A172 (cell line): ENCODE data around the gene PCBP3. TPM values are rescaled to one million over a fixed set of nuclear protein-coding genes. Genes with fewer than 3 reads are reported as not detected.
"Not testable (repeated sequence)": the region's sequence is repeated elsewhere in the genome, so short reads cannot be mapped to it uniquely, and the experiment has no call there.

Source experiments
- DNase-seq: peaks from one replicate; pipeline ENCODE4 v3.0.0-alpha.2; 2015; ENCODE audit warnings: low spot score
- total RNA-seq: library from RNA; depleted of rRNA; stranded (reverse); fragments of >200 nt; shearing (Covaris generic); gene quantifications from 2 replicates; pipeline ENCODE4 v1.2.3, GENCODE V29; 2014

PCBP3 gene
- total RNA-seq, 1 experiment from 2014 or later: not detected

DNA sequence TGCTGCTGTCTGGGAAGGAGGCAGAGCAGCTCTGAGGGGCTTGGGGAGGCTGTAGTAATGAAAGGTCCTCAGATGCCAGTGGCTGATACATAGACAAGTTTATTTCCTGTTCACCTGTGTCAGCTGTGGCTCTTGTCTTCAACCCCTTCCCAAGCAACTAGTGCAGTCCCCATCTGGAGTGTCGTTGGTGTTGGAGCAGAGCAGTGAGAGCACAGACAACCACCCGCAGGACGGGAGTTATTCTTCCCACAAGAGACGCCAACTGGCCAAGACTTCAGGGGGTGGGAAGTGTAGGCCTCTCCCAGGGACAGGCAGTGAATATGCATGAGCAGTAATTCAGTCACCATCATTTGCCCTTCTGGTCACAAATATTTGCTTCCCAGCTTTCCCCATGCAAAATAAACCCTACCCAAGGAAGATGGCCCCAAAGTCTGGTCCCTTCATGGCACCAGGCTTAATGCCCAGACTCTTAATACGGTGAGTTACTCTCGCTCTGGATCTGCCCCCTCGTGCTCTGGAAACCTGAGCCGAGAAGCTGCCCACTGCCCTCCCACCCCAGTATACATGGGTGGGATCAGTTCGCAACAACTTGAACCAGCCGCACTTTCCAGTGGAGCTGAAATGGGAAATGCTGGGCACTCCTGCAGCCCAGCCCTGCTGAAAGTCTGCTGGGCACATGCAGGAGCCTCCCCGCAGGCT lies 184.5 kb downstream of the PCBP3 start:
- DNase-seq: no peak

DNA sequence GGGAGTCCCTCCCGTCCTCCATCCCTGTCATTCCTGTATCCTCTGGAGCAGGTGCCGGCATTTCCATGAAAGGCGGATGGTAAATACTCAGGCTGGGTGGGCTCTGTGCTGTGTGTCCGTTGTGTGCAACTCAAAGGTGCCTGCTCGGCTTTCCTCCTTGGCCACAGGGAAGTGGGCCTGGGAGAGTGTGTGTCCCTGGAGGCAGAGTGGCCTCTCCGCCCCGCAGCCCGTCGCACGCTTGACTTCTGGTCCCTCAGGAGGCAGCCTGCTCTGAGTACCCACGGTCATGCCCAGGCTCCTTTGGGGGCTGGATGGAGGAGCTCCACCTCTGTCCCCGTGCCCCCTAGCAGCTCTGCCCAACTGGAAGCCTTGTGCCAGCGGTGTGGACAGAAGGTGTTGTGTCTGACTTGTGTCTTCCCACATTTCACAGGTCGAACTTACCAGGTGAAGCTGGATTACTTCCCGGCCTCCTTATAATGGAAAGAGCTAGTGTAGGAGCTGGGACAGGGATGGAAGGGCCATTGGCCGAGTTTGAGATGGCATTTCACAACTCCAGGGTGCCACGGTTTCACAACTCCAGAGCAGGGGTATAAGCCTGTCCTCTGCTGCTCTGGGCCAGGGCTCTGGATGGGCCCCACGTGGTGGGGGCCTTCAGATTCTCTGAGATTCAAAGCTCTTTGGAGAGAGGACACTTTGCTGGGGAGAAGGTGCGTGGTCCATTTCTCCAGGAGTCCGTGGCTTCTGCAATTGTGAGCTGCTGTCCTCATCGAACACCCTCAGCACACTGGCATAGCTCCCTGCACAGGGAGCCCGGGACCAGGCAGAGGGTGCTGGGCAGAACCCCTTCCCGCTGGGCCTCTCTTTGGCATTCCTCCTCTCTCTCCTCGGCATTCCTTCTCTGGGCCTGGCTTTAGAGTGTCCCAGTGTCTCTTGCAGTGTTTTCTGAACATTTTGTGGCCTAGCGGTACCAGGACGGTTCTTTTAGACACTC lies 185.3 kb downstream of the PCBP3 start:
- no peak for DNase-seq

DNA sequence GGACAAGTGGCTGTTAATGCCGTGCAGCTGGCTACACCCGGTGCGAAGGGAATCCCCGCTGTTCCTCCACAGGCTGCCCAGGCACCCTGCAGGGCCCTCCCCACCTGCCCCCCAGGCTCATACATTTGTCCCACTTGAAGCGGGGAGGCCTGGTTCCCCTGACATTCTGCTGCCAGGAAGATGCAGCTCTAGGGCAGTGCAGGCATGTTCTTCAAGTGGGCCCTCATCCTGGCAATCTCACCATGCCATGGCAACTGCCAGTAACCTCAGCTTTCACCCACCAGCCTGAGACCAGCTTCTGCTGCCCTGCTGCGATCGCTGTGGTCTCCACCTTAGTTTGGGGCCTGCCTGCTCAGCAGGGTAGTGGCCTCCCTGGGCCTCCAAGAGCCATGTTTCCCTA lies 186.1 kb downstream of the PCBP3 start:
- DNase-seq: no peak

DNA sequence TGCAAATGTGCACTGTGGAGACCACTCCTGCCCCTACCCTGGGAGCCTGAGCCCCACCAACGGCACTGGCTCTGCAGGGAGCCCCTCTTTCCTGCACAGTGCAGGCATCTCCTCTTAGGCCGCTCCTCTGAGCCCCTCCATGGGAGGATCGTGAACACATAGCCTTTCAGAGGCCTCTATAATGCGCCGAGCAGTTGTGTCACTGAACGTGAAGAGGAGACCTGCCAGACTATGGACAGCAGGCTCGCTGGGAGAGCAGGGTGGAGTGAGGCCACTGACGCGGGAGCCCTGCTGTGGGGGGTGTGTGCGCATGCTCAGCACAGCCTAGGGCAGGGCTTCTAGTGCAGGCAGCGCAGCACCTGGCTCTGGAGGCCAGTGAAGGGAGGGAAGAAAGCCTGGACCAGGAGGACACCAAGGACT lies 186.7 kb downstream of the PCBP3 start:
- no peak for DNase-seq

DNA sequence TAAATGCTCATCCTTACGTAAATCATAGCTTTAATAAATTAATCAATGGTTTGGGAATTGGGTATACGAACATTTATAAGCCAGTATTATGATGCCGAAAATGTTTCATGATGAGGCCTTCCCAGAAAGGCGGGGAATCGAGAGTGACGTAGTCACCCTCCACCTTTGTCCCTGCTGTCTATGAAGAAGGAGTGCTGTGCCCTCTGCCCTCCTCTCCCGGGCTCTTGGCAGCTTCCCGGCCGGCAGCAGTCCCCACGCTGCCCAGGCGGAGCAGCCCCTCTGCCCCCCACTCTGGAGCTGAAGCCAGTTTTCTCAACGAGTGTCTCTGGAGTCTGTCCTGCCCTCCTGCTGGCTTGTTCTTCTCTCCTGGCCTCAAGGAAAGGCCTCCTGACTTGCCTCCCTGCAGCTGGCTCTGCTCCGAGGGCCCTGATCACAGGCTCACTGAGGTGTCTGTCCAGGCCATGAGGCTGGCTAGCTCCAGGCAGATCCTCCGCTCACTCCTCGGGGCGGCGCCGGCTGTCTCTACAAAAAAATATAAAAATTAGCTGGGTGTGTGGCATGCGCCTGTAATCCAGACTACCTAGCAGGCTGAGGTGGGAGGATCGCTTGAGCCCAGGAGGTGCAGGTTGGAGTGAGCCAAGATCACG lies 187.3 kb downstream of the PCBP3 start:
- DNase-seq: no peak

DNA sequence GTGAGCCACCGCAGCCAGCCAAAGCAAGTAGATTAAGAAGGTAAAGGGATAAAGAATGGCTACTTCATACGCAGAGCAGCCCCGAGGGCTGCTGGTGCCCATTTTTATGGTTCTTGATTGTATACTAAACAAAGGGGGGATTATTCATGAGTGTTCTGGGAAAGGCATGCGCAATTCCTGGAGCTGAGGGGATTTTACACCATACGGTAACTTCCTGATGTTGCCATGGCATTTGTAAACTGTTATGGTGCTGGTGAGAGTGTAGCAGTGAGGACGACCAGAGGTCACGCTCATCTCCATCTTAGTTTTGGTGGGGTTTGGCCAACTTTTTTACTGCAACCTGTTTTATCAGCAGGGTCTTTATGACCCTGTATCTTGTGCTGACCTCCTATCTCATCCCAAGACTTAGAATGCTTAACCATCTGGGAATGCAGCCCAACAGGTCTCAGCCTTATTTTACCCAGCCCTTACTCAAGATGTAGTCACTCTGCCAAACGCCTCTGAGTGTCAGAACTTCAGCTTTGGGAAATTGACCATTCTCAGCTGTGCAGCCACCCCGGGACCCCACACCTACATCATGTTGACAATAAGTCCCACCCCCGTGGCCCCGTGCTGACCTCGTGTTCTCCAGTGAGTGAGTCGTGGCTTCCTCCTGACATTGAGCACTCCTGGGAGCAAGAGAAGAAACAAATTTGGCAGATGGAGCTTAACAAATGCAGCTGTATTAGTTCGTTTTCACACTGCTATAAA lies 188.6 kb downstream of the PCBP3 start:
- no peak for DNase-seq

DNA sequence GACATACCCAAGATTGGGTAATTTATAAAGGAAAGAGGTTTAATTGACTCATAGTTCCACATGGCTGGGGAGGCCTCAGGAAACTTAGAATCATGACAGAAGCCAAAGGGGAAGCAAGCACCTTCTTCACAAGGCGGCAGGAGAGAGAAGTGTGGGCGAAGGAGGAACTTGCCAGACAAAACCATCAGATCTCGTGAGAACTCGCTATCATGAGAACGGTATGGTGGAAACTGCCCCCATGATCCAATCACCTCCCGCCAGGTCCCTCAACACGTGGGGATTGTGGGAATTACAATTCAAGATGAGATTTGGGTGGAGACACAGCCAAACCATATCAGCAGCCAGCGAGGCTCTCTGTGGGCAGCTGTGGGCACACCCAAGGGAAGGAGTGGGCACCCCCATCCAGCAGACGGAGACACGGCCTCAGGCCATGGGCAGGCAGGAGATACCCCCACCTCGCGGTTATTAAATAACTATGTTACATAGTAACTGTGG lies 189.3 kb downstream of the PCBP3 start:
- DNase-seq: not testable (repeated sequence)

DNA sequence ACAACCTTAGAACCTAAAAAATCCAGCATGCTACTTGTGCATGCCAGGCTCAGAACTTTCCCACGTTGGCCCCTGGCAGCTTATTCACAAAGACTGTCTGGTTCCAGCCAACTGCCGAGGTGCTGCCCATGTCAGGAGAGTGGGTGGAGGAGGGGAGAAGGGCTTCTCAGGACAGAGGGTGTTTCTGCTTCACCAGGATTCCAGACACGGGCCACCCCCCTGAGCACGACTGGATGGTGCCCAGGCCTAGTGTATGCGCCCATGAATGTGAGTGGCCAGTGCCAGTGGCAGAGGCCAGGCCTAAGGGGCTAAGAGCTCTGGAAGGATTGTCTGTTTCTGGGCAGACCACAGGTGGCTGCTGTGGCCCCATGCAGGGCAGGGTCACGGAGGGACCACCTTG lies 189.9 kb downstream of the PCBP3 start:
- DNase-seq: no peak

DNA sequence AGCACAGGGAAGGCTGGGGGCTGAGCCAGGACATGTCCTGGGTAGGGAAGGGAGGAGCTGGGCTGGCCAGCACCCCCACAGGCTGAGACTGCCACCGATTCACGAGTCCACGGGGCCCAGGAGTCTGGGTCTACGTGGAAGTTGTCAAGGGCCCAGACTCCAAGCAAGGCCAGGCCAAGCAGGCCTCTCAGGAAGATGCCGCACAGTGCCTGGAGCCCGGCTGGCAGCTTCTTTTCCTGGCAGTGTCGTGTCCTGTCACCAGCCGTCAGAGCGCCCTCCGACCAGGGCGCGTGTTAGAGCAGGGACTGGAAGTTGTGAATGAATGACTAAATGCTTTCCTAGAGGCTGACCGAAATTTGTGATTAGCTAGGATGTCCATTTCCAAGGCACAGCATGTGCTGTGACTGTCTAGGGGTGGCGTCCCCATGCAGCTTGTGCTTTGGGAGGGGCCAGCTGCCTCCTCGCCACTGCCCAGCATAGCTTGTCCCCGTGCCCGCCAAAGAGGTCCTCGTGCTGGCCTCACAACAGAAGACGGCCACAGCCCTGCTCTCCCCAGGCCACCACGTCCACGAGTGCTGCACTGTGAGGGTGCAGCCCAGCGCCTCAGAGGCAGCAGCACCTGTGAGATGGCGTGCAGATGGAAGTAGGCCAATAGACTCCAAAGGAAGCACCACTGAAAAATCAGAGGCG lies 190.6 kb downstream of the PCBP3 start:
- DNase-seq: no peak

DNA sequence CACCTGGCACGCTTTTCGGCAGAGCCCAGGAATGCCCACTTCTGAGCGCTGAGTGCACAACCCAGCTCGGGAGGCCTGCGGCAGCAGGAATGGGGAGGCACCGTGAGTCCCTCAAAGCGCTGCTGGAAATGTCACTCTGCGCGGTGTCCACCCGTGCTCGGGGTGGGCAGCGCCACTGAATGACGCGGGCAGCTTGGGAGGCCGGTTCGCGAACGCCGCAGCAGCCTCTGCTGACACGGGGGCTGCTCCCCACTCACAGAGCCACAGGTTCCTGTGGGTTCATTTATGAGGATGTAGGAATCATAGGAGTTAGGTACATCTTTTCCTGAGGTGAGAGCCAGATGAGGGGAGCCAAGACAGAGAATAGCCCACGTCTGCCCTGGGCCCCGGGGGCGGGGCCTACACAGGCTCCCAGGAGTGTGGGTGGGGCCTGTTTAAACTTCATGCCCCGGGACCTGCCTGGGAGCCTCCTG lies 191.3 kb downstream of the PCBP3 start:
- no peak for DNase-seq

DNA sequence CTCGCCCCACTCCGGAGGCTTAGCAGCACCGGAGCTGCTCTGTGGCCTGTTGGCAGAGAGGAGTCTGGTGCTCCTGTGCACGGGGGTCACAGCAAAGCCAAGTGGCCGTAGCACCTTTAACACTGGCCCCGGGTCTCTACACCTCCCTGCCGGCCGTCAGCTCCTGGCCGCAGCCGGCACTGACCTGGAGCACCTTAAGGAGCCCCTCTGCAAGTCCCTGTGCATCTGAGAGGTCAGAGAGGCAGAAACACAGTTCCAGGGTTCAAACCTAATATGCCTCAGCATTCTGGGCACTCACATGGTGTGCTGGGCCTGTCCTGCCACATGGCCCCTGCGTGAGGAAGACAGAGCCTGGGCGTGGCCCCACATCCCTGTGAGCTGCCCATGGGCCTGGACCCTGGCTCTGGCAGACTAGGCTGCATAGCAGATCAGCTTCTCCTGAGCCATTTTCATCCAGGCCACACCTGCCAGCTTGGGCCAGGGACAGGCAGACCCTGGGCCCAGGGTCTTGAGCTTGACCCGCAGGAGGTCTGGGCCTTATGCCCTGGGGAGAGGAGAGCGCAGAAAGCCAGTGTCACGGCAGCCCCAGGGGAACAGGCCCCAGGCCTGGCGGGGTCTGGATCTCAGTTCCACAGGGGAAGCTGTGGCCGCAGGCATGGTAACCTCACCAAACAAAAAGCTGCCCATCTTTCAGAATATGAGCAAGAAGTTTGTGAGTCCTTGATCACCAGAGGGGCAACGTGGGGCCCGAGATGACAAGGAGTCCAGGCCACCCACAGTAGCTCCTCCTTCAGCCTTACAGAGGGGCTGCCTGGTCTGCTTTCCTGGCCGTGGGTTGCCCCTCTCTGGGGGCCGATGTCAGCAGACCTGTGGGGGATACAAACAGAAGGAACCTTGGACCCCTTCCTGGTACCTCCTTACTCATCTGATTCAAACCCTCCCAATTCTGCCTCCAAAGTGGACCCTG lies 192.1 kb downstream of the PCBP3 start:
- no peak for DNase-seq

DNA sequence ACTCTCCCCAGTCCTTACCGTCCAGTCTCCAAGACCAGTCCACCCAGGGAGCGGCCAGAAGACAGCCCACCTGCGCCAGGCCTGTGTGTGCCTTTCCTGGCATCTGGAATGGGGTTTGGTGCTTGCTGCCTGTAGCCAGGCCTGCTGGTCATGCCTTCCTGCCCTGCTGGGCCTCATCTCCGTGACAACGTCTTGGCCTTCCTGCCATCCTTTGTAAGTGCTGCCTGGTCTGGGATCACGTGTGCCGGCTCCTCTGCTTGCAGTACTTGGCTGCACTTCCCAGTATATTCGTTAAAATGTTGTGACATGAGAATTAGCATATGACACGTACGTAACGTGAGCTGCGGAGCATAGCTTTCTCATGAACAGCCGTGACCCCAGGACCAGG lies 192.7 kb downstream of the PCBP3 start:
- DNase-seq: no peak

DNA sequence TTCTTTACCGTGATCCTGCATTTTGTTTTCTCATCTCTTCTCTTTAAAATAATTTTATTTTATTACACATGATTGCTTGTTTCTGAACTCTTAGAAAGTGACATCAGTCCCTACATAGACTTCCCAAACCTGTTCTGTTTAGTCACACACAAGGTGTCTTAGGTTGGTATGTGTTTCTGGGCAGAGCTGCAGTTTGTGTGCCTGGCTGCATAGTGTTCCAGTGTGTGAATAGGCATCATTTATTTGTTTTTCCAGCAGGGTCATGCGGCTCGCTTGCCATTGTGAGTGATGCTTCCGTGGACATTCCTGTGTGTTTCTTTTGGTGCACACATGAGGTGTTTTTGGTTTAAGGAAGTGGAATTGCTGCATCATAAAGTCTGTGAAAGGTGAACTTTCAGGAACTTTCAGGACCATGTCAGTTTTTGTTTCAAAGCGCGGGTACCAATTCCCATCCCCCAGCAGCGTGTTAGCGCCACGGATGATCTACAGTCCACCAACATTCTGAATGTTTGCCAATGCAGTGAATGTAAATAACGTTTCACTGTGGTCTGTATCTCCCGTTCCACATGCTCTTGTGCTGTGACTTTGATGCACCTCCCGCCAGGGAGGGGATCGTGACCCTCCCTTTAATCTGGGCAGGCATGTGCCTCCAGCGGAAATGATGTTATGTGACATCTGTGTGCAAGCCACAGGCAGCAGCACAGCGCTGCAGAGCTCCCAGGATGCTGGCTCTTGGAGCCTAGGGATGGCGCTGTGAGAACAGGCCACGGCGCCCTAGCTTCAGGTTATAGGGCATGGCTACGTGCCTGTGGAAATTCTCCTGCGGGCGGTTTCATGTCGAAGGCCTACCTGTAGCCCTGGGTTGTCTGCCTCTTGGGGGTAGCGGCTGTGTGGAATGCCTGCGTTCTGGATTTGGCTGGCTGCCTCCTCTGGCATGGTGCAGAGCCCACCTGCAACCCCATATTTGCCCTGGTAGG lies 193.5 kb downstream of the PCBP3 start:
- DNase-seq: no peak

DNA sequence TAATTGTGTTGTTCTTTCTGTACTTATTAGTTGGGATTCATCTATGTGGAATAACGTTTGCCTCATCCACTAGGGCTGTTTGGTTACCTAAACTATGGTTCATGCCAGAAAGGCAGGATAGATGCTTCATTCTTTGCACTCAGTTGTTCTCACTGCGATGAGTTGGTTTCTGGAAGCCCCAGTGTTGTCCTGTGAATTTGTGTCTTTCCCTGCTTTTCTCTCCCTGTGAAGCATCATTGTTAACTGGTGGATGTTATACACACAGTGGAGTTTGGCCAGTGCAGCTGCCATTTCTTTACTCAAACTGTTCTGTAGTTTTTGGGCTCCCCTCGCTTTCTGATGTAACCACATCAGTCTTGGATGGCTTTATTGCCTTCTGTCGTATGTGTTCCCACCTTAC lies 194.4 kb downstream of the PCBP3 start:
- DNase-seq: no peak

DNA sequence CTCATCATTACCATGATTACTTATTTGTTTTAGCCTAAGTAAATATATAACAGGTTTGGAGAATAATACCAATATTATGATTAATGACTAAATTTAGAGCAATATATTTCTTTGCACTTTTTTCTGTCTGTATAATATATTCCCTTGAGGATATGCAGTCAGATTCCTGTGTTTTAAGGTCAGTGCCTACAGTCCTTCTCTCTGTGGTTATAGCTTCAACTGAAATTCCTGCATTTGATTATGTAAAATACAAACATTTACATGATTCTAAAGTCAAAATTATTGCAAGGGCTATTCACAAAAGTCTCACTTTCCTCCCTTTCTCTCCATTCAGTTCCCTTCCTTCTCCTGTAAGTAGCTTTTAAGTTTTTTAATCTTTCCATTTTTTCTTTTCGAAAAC lies 195.1 kb downstream of the PCBP3 start:
- DNase-seq: no peak

DNA sequence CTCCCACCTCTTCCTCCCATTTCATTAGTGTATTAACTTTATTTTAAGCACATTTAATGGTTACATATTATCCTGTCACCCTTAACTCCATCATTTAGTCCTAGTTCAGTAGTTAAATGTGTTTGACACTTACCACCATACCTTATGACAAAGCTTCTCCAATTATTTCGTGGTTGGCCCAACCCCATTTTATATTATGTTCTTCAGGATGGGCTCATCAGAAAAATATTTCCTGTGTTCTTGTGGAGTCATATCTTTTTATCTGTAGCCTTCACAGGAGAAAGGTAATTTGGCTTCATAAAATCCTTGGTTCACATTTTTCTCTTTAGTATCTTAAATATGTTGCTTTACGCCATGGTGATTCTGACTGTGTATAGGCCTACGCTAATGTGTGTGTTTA lies 195.7 kb downstream of the PCBP3 start:
- peak; percentile 42 for DNase-seq

DNA sequence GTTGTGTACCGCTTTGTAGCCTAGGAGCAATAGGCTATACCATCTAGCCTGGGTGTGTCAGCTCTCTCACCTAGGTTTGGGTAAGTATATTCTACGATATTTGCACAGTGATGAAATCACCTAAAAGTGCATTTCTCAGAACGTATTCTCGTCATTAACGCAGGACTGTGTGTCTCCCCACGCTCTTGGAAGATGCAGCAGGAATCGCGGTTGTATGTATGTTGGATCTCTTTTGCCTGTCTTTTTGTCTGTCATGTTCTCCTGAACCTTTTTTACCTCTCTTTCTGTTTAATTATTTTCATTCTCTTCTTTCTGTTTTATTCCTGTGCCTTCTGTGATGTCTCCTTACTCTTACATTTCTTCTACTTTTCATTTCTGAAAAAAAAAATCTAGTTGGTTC lies 197.5 kb downstream of the PCBP3 start:
- no peak for DNase-seq

DNA sequence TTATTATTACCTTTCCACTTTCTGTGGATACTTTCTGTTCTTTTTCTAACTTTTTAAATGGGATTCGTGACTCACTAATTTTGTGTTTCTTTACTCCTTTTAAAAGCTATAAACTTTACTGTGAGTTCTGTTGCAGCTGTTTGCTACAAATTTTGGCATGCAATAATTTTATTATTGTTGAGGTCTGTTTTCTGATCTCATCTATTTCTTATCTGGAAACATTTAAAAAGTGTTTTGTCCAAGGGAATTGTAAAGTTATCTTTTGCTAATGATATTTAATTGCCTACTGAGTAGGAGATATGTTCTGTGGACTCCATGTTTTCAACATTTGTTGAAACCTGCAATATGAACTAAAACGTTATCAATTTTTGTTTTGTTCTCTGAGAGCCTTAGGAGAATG lies 199.9 kb downstream of the PCBP3 start:
- DNase-seq: no peak
